GM19397 (cell line): Measurements from ENCODE around the gene SNTB2.
"Not testable (repeated sequence)": the region's sequence is repeated elsewhere in the genome, so short reads cannot be mapped to it uniquely, and the experiment has no call there.

ENCODE experiments used
- ATAC-seq: cut with Tn5 transposase; IDR thresholded peaks from one replicate; pipeline ENCODE4 v1.9.1; 2021; ENCODE audit warnings: mild to moderate bottlenecking, moderate library complexity; ENCODE audit not compliant: unreplicated experiment

Gene SNTB2

DNA sequence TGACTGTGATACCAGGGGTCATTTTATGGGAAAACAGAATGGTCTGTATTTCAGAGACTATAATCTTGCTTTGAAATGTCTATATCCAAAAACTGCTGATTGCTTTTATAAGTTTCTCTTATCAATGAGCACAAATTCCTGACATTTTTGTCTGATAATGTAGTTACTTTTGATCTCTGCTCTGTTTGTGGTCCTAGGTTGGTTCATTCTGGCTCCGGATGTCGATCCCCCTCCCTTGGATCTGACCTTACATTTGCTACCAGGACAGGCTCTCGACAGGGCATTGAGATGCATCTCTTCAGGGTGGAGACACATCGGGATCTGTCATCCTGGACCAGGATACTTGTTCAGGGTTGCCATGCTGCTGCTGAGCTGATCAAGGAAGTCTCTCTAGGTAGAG, 96.9 kb downstream of the SNTB2 start:
- ATAC-seq: no peak

DNA sequence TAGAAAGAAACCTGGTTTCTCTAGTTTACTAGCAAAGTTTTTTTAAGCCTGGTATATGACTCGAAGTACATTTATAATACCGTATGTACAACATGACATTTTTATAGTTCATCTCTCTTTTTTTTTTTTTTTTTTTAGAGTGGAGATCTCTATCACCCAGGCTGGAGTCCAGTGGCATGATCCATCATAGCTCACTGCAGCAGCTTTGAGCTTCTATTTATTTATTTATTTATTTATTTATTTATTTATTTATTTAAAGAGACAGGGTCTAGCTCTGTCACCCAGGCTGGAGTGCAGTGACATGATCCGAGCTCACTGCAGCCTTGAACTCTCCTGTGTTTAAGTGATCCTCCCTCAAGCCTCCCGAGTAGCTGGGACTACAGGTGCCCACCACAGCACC, 98.3 kb downstream of the SNTB2 start:
- no peak for ATAC-seq

DNA sequence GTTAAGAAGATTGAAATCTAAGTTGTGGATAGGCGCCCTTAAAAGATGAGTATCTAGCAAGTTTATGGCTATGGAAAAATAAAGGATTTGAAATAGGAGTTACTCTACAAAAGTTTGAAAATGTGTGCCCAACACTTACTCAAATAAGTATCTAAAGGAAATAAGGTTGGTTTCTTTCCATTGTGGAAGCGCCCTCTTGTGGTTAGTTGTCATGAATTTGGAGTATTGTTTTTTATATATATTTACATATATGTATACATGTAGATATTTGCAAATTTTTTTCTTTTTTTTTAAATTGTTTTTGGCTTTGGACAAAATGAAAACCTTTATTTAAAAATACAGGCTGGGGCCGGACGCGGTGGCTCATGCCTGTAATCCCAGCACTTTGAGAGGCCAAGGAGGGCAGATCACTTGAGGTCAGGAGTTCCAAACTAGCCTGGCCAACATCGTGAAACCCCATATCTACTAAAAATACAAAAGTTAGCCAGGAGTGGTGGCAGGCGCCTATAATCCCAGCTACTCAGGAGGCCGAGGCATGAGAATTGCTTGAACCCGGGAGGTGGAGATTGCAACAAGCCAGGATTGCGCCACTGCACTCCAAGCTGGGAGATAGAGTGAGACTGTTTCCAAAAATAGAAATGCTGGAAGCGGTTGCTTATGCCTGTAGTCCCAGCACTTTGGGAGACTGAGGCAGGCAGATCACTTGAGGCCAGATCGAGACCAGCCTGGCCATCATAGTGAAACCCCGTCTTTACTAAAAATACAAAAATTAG, 100.2 kb downstream of the SNTB2 start:
- ATAC-seq: no peak

DNA sequence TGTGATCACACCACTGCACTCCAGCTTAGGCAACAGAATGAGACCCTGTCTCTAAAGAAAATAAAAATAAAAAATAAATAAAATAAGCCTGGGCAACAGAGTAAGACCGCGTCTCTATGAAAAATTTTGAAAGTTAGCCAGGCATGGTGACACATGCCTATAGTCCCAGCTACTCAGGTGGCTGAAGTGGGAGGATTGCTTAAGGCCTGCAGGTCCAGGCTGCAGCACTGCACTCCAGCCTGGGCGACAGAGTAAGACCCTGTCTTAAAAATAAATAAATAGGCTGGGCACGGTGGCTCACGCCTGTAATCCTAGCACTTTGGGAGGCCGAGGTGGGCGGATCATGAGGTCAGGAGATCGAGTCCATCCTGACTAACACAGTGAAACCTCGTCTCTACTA, 104.7 kb downstream of the SNTB2 start:
- not testable (repeated sequence) for ATAC-seq

DNA sequence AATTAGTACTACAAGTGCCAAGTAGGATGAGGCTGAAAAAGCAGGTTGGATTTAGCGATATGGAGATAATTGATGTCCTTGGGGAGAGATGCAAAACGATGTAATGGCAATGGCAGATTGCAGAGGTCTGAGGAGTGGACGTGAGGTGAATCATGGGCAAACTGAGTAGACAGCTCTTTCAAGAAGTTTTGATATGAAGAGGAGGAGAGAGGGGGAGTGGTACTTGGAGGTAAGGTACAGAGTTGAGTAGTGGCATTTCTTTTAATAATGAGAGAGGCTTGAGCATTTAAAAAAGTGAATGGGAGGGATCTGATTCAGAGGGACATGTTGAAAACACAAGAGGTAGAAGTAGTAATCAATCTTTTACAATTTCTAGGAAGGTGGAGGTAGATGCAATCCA, 106.4 kb downstream of the SNTB2 start:
- ATAC-seq: no peak

DNA sequence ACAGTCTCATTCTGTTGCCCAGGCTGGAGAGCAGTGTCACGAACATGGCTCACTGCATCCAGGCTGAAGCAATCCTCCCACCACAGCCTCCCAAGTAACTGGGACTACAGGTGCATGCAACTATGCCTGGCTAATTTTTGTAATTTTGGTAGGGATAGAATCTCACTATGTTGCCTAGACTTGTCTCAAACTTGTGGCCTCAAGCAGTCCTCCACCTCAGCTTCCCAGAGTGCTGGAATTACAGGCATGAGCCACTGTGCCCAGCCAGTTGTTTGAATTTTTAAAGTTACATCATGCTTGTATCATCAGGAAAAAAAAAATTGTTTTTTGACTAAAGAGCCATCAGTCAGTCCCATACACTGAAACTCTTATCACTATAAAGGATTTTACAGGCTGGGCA, 107.1 kb downstream of the SNTB2 start:
- ATAC-seq: no peak

DNA sequence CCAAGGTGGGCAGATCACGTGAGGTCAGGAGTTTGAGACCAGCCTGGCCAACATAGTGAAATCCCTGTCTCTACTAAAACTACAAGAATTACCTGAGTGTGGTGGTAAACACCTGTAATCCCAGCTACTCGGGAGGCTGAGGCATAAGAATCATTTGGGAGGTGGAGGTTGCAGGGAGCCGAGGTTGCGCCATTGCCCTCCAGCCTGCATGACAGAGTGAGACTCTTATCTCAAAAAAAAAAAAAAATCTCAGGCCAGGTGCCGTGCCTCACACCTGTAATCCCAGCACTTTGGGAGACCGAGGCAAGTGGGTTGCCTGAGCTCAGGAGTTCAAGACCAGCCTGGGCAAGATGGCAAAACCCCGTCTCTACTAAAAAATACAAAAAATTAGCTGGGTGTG, 109.8 kb downstream of the SNTB2 start:
- ATAC-seq: not testable (repeated sequence)

DNA sequence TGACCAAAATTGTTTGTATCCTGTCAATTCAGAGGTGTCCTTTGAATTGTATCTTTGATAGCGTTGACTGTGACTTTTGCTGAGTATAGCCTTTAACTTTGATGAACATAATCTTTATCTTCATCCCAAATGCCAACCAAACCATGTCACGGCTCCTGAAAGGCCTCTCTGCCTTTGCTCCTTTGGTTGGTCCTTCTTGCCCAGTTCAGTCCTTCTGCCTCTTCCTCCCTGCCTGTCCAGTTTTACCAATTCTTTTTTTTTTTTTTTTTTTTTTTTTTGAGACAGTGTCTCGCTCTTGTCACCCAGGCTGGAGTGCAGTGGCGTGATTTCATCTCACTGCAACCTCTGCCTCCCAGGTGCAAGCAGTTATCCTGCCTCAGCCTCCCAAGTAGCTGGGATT, 111.3 kb downstream of the SNTB2 start:
- no peak for ATAC-seq

DNA sequence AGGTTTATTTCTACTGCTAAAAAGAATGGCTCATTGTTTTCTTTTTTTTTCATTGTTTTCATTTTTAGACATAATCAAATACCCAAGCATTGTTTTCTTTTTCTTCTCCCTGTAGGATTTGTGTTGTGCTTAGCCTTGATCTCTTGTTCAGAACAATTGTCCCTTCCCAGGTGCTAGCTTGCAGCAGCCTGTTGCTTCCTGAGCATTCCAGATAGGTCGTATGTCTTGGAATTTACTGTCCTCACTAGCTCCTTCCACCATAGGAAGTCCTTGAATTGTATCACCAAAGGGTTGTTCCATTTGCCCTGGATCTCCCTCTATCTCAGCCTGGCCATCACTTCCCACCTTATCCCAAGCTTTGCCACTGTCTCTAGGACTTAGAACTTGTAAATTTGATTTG, 114.2 kb downstream of the SNTB2 start:
- no peak for ATAC-seq

DNA sequence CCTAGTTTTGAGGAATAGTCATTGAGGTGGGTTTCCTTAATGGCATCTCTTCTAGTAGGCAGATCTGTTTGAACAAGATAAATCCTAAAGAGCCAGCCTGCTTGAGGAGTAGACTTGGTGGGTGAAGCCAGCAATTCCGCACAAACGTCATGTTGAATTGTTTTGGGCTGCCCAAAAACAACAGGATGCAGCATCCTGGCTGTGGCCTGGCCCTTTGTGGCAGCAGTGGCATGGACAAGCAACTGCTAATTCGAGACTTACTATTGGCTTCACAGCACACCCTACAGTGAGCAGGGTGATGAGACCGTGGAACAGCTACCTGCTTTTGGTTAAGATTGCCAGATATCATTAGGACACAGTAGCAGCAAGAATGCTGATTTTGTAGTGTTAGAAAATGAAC, 114.9 kb downstream of the SNTB2 start:
- no peak for ATAC-seq

DNA sequence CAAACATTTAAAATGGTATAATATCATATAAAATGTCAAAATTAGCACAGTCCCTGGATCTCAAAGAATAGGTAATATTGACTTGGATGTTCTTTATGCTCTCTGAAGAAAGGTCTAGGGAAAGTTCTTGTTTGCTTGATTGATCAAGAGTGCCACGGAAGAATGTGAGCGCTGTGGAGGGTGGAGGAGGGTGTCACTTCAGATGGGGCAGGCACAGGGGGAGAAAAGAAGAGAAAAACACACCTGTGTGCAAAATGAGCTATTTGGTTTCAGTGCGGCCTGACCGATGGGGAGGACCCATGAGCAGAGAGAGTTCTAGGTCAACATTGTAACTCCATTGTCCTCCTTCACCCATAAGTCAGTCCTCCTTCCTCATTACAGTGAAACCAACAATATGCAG, 115.3 kb downstream of the SNTB2 start:
- no peak for ATAC-seq

DNA sequence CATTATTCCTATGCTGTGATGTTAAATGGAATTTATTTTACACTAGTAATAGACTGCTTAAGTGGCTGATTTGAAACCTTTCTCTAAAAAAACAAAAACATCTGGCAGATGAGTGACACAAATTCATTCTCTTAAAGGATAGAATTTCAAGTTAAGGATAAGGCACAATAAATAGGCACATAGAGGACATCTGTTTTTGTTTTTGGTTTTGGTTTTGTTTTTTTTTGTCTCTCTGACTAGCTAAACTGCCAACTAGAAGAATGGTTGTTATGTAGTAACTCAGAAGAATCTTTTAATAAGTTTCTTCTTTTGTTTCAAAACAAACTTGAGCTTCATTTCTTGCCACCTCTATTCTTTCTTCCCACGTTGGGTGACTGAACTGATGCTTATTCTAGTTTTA, 119.1 kb downstream of the SNTB2 start:
- ATAC-seq: no peak

DNA sequence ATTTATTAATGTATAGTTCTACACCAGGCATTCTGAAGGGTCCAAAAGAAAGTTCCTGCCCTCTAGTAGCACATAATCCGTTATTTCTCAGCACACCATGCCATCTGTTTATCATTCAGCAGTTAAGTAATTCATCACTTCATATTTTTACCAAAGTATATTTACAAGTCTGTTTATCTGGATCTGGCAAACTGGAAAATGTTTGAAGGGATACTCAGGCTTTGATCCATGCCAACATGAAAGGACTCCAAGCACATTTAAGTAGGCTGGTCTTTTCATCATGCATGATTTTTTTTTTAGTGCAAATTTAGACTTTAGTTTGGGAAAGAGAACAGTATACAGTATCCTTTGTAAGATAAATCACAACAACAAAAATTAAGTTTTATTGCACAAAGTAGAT, 120.1 kb downstream of the SNTB2 start:
- ATAC-seq: no peak

DNA sequence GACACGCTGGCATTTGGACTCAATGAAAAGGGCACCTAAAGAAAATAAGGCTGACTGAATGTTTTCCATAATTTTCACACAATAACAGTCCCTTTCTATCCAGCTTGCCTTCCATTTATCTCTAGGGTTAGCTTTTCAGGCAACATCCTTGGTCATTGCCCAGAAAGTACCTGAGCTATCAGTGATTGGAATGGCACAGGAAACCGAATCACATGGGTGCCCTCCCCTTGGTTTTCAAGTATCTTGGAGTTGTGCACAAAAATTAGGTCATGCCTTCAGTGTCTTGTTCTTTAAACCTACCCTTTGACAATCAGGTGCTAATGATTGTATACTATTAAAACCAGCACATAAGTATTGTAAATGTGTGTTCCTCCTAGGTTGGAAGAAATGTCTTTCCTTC, 120.9 kb downstream of the SNTB2 start:
- no peak for ATAC-seq

DNA sequence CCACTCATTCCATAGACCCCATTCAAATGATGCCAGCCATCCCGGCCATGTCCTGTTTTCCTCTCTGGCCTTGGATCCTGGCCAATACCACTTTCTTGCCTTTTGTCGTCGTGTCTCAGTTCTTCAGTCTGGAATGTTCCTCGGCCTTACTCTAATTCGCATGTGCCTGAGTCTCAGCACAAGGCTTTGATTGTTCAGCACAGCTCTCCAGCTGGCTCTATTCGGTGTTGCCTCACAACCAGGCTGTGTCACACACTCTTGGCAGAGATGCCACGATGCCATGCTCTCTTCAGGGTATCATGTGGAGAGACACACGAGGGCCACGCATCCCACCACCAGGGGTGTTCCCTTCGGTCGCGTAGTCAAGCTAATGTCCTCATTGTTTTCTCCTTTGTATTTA, 122.4 kb downstream of the SNTB2 start:
- no peak for ATAC-seq

DNA sequence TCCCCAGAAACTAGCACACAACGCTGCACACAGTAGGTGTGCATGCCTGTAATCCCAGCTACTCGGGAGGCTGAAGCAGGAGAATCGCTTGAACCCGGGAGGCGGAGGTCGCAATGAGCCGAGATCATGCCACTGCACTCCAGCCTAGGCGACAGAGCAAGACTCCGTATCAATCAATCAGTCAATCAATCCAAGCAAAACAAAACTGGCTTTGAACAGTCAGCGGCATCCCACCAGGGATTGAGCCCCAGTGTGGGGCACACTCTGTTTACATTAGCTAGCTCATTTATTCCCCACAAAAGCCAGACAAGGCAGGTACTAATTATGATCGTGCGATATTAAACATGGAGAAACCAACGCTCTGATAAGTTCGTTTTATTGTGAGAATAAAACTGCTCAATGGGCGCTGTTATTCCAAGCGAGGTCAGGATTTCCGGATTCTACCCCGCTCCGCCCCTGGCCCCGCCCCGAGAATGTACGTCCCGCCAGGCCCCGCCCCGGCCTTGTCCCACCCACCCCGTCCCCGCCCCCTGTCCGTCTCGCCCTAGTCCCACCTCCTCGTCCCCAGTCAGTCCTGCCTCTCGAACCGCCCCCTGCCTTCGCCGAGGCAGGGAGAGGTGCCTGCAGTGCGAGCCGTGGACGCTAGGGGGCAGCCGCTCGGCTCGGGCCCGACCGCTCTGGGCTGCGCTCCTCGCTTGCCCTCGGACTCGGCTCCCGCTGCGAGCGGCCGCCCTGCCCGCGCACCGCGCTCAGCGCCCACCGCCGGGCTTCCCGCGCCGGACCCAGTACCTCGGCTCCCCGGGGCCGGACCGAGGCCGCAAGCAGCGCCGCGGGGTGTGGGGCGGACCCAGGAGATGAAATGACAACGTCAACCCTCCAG, 123.9 kb downstream of the SNTB2 start, which contains the start of gene VPS4A:
Gene VPS4A, plus strand, starts transcription at position 698 of the 880 bp plus-strand sequence. Its CDS starts 162 bp downstream, at position 860.
- peak; percentile 95 for ATAC-seq

DNA sequence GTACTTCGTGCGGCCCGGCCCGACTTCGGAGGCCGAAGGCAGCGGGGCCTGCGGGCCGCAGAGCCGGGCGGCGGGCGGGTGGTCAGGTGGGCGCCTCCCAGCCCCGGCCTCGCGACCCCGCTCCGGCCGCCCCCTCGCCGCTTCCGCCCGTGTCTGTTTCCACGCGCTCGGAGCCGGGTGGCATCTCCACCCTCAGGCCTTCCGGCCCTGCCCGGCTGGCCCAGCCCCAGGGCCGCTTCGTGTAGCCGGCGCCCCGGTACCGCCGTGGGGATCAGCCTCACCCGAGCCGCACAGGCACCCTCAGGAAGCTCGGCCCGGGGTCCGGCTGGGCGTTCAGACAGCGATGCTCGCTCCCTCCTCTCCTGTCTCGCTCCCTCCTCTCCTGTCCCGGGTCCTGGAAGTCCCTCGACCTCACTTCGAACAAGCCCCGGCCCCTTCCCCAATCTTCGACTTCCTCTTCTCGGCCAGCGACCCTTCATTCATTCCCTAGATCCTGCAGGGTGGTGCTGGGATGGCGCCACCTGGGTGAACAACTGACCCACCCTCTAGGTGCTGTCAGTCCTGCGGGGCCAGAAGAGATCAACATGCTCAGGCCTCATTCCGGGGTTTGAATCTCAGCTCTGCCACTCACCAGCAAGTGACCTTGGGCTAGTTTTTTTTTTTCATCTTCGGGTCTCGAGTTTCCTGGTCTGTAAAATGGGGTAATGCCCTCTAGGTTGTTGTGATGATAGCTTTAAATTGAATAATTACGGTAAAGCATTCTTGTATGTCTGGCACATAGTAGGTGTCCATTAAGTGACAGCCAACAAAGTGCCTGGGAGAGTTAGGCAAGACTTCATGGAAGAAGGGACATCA, 124.8 kb downstream of the SNTB2 start:
- peak; percentile 51 for ATAC-seq

DNA sequence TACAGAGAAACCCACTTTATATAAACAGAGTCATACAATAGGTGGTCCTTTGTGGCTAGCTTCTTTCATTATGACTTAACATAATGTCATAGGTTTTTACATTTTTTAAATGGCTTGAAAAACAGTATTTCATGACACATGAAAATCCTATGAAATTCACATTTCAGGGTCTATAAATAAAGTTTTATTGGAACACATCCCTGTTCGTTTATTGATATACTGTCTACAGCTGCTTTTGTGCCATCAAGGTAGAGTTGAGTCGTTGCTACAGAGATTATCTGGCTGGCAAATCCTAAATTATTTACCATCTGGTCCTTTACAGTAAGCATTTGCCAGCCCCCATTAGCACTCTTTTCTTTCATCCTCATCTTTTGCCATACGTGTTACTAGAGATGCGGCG, 126.5 kb downstream of the SNTB2 start:
- no peak for ATAC-seq

DNA sequence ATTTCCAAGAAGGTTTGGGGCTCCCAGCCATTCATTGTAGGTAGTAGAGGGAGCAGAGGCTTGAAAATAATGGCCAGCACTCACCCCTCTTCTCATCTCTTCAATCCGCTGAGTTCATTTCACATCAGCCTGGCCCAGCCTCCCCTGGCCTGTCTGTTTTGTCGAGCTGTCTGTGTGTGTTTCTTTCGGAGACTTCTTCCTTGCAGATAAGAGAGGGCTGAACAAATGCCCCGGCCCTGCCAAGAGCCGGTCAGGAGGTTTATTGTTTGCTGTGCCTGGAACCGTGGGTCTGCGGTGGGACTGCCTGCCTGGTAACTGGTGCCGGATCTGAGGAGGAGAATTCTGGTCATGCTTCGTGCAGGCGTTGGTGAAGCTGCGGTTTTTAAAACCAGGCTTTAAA, 127.6 kb downstream of the SNTB2 start:
- no peak for ATAC-seq

DNA sequence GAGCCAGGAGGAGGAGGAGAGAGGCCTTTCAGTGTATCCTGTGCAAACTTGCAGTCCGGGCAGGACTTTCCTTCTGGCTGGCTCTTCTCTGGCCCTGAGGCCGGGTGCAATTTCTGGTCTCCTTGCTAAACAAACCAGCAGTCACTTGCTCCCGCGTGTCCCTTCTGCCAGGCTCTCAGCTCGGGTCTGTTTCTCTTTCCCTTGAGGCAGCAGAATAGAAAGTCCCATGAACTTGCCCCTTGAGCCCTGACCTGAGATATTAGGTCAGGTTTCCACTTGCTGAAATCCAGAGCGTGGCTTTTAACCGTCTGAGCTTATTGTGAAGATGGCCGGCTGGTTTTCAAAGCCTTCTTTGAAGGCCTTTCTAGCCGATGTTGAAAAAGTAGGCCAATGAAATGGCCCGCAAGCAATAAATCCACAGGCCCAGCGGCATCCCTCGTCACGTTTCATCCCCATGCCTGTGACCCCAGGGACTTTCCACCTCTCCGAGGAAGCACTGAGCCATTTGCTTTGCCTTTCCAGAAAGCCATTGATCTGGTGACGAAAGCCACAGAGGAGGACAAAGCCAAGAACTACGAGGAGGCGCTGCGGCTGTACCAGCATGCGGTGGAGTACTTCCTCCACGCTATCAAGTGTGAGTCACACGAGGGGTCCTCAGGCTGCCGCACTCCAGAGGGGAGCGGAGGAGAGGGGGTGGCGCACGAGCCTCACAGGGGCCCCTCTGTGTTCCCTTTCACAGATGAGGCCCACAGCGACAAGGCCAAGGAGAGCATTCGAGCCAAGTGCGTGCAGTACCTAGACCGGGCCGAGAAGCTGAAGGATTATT, 128.7 kb downstream of the SNTB2 start:
- ATAC-seq: no peak
